ENCODE measurements around the gene XAGE1B.
"Not testable (repeated sequence)": the region's sequence is repeated elsewhere in the genome, so short reads cannot be mapped to it uniquely, and the experiment has no call there.

XAGE1B gene, protein sequence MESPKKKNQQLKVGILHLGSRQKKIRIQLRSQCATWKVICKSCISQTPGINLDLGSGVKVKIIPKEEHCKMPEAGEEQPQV

DNA sequence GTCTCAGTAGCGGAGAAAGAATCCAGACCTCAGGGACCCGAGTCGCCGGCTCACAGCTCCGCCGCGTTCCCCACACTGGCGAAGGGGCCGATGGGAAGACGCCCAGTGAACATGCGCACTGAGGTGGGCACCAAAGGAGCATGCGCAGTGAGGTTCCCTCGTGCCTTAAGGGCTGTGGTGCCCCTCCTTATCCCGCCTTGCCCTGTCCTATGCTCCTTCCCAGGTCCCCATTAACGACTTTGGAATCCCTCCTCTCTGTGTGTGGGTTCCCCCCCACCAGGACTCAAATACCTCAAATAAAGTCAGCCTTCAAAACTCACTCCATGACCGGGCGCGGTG is at the start of gene XAGE1B:
XAGE1B (minus strand) TSS at position 77 of the 339 bp plus-strand sequence. CDS start 1,536 bp downstream, outside the sequence.
- not testable (repeated sequence) for DNase-seq (ENCODE audit: low read depth)

DNA sequence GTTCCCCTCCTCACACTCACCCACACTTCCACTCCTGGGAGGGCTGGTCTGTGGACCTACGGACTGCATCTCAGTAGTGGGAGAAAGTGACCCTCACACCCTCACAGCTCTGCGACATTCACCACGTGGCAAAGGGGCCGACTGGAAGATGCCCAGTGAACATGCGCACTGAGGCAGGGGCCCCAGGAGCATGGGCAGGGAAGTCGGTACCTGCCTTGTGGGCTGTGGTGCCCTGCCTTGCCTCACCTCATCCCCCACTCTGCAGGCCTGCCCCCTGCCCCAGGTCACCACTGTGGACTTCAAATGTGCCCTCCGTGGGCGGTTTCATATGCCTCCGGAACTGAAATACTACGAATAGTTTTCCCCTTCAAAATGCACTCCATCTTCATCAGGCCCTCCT is 46.2 kb upstream of the XAGE1B start:
- no peak for DNase-seq (ENCODE audit: low read depth)

DNA sequence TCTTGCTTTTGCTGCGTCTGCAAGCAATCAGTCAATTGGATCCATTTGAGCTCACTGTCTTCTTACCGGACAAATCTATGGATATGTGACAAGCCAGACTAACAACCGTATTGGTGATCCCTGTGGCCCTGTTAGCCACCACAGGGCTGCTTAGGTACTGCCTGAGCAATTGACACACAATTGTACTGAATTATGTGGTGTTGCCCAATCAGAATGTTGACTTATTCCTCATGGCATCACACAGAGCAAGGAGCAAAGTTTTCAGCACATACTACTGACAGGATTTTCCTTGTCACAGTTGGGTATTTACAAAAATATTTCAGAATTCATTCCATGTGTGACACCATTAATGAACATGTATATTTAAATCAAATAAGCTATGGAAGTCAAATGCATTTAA is 41.3 kb upstream of the XAGE1B start:
- no peak for DNase-seq (ENCODE audit: low read depth)

DNA sequence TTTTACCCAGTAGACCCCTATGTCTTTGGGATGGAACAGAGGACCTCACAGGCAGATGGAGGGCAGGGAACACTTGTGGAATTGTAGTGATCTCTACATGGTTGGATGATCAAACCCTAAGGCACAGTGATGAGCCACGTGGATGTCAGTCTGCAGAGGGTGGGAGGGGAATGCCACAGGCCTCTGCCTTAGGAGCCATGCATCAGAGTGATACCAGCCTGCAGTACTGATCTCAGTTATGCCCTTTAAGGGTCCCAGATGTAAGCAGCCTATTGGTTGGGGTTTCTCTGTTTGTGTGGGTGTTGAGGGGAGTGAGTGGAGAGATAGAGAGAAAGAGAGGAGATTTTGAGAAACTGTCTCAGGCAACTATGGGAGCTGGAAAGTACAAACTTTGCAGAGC is 39.9 kb upstream of the XAGE1B start:
- no peak for DNase-seq (ENCODE audit: low read depth)

DNA sequence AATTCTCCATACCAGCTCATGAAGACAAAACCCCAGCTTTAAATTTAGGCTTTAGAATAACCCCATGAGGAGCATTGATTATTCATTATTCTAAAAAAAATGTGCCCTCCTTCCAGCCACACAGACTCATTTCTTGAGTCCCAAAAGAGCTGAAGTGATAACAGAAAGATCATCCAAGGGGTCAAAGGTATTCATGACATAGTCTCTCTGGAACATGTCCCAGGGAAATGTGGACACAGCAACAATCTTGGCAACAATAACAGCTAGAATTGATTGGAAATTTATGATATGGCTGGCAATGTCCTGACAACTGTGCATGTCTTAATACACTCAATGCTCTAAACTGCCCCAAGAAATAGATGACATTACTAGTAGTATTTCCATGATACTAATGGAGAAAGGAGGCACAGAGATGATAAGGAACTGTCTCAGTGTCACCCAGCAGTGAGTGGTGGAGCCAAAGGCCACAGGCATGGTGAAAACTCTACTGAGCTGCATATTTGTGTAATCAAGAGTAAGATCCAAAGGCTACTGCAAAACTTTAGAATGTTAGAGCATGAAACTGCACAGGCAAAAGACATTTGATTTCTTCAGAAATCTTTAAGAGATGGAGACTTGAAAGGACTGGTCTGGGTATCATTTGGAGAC is 37.3 kb upstream of the XAGE1B start:
- DNase-seq (ENCODE audit: low read depth): no peak

DNA sequence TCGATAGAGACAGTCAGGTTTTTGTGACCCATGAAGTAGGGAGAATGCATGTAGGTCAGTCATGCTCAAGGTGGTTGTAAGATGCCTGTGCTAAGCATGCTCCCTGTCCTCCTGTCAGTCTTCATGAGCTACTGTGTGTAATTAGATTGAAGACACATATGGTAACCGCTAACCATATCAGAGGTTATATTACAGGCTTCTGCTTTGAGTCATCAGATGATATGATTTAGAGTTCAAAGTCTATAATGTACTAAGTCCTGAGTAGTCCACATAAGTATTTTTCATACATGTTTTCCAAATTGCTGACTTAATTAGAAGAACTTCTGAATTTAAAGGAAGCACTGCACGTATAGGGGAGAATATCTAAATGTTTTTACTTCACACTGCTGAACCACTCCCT is 31.9 kb upstream of the XAGE1B start:
- DNase-seq (ENCODE audit: low read depth): not testable (repeated sequence)

DNA sequence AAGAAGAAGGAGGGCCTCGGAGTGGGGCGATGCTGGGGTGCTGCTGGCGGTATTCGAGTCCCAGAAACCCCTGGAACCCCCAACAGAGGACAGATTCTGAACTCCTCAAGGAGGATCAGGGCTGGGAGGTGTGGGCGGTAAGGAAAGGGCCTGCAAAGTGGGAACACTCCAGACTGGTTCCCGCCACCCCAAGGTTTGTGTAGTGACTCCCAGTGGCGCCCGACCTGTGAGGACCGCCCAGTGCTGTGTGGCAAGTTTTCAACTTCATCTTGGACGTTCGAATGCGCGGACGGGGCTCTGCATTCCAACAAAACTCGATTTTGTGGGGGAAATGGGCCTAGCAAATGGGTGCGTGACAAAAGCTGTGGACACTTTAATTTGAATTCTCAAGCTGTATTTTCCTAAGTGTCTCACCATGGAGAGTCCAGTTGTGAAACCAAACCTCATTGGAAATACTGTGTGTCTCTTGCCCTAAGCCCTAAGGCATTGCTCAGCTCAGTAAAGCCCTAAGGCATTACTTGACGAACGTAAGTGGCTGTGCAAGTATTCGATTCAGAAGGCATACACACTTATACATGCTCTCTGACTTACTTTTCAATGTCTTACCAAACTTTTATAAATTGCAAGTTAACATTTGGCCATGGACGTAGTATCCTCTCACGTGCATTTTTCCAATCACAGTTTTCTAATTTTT is 27.4 kb upstream of the XAGE1B start:
- DNase-seq (ENCODE audit: low read depth): no peak

DNA sequence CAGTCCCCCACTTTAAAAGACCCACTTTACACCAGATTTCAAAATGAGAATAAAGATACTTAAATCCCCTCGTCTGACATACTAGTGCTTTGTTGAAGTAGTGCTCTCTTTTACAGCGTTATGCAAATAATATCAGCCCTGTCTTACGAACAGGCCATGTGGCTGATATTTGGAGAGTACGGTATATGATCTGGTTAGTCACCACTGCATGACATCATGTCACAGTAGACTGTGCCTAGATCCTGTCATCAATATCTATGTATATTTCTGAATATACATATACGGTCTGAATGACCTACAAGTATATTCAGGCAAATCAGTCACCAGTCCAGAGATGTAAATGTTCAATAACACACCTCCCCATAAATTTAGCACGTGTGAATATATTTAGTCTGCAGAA is 25.4 kb upstream of the XAGE1B start:
- DNase-seq (ENCODE audit: low read depth): no peak

DNA sequence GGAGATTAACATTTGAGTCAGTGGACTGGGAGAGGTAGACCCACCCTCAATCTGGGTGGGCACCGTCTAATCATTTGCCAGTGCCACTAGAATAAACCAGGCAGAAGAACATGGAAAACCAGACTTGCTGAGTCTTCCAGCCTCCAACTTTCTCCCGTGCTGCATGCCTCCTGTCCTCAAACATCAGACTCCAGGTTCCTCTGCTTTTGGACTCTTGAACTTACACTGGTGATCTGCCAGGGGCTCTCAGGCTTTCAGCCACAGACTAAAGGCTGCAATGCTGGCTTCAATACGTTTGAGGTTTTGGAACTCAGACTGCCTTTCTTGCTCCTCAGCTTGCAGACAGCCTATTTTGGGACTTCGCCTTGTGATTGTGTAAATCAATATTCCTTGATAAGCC is 24.2 kb upstream of the XAGE1B start:
- DNase-seq (ENCODE audit: low read depth): not testable (repeated sequence)

DNA sequence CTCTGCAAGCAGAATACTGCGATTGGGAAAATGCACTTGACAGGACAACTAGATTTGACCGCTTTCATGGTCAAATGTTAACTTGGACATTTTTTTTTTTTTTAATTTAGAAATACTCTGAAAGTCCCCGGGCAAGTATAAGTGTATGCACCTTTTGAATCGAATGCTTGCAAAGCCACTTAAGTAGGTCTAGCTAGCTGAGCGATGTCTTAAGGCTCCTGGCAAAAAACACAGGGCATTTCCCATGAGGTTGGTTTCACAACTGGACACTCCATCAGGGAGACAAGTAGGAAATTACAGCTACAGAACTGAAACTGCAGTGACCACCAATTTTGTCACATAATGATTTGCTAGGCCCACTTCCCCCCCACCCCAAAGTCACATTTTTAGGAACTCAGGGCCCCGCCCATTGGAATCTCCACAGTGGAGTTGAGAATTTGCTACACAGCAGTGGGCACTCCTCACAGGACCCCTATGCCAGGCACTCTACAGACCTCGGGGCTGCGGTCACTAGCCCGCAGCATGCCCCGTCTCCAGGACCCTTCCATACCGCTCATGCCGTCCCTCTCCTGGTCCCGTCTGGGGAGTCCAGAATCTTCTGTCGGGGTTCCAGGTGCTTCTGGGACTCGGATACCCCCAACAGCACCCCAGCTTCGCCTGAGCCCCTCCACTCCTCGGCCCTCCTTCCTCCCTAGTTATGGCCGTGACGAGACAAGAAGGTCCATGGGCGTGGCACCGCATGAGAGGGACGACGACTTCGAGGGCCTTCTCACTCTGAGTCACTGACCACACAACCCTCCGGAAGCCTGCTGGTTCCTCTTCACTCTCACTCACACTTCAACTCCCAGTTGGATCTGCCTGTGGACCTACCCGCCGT is 515 bp downstream of the XAGE1B start:
- DNase-seq (ENCODE audit: low read depth): not testable (repeated sequence)

DNA sequence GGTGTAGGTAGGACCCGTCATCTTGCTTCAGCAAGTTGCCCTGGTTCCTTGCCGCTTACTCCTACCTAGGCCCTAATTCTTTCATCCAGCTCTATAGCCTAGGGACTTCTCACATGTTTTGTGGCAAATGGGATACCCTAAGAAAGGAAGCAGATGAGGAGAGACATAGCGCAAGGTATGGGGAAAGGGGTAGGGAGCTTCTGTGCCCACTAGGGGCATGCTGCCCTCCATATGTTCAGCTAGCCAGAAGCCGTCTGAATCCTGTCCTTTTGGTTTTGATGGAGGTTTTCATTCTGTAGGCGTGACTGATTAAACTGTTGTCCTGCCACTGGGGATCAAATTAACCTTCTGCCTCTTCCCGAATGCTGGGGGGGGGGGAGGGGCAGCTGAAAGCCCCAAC is 5.7 kb downstream of the XAGE1B start:
- not testable (repeated sequence) for DNase-seq (ENCODE audit: low read depth)

DNA sequence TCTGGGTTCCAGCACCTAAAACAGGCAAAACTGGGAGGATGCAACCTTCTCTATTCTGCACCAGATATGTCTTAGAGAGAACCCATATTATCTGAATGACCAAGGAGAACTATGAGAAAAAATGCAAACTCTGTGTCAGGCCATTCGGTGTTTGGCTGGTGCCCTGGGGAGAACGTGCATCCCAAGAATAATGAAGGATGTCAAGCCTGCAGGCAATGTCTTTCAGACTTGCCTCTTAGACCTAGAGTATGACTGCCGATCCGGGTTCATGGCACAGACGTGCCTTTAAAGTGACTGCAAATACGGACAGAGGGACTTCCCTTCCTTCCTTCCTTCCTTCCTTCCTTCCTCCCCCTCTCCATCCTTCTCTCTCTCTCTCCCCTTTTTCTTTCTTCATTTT is 6.9 kb downstream of the XAGE1B start:
- DNase-seq (ENCODE audit: low read depth): no peak

DNA sequence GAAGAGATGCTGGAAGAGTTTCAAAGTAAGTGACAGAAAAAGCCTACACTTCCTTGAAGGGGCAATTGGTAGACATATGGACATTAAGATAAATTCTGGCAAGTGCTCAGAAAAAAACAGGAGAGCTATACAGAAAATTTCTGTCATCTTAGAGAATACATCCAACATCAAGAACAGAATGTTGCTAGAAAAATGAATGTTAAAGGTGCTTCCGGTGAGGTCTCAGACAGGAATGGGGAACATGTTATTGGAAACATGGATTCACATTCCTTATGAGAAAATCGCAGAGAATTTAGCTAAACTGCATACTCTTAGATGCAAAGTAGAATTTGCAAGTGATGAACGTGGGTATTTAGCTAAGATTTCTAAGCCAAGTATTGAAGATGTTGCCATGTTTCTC is 9.5 kb downstream of the XAGE1B start:
- no peak for DNase-seq (ENCODE audit: low read depth)

DNA sequence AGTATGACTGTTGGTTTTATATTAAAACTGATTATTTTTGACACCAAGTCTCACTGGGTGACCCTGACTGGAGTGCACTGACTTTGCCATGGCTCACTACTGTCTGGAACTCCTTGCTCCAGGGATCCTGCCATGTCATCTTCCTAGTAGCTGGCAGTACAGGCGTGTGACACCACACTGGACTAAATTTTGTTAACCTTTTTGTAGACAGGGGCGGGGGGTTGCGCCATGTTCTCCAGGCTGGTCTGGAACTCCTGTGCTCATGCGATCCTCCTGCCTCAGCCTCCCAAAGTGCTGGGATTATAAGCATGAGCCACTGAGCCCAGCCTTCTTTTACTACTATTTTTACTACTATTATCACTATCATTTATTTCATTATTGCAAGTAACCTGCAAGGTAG is 12.3 kb downstream of the XAGE1B start:
- no peak for DNase-seq (ENCODE audit: low read depth)

DNA sequence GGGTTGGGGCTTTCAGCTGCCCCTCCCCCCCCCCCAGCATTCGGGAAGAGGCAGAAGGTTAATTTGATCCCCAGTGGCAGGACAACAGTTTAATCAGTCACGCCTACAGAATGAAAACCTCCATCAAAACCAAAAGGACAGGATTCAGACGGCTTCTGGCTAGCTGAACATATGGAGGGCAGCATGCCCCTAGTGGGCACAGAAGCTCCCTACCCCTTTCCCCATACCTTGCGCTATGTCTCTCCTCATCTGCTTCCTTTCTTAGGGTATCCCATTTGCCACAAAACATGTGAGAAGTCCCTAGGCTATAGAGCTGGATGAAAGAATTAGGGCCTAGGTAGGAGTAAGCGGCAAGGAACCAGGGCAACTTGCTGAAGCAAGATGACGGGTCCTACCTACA is 15.5 kb downstream of the XAGE1B start:
- not testable (repeated sequence) for DNase-seq (ENCODE audit: low read depth)

DNA sequence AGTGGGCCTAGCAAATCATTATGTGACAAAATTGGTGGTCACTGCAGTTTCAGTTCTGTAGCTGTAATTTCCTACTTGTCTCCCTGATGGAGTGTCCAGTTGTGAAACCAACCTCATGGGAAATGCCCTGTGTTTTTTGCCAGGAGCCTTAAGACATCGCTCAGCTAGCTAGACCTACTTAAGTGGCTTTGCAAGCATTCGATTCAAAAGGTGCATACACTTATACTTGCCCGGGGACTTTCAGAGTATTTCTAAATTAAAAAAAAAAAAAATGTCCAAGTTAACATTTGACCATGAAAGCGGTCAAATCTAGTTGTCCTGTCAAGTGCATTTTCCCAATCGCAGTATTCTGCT is 20.5 kb downstream of the XAGE1B start:
- DNase-seq (ENCODE audit: low read depth): not testable (repeated sequence)

DNA sequence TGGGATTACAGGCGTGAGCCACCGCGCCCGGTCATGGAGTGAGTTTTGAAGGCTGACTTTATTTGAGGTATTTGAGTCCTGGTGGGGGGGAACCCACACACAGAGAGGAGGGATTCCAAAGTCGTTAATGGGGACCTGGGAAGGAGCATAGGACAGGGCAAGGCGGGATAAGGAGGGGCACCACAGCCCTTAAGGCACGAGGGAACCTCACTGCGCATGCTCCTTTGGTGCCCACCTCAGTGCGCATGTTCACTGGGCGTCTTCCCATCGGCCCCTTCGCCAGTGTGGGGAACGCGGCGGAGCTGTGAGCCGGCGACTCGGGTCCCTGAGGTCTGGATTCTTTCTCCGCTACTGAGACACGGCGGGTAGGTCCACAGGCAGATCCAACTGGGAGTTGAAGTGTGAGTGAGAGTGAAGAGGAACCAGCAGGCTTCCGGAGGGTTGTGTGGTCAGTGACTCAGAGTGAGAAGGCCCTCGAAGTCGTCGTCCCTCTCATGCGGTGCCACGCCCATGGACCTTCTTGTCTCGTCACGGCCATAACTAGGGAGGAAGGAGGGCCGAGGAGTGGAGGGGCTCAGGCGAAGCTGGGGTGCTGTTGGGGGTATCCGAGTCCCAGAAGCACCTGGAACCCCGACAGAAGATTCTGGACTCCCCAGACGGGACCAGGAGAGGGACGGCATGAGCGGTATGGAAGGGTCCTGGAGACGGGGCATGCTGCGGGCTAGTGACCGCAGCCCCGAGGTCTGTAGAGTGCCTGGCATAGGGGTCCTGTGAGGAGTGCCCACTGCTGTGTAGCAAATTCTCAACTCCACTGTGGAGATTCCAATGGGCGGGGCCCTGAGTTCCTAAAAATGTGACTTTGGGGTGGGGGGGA is 21.1 kb downstream of the XAGE1B start, which contains the start of gene XAGE1A:
XAGE1A (plus strand) TSS at position 264 of the 874 bp plus-strand sequence. CDS start 1,554 bp downstream, outside the sequence.
- DNase-seq (ENCODE audit: low read depth): not testable (repeated sequence)

DNA sequence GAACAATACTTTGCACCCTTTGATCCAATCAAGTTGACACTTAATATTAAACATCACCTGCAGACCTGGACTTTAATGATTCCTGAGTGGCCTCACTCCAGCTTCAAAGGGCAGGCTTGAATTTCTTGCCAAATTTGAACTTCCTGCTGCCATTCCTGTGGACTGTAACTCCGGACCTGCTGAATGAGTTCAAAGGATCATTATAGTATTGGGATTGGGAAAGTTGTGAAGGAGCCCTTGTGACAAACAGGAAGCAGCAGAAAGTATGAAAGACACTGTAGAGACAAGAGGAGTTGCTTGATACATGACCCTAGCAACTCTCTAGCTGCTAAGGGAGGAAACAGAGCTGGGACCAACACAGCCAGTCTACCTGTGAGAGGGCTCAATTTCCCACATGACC is 45.6 kb downstream of the XAGE1B start:
- DNase-seq (ENCODE audit: low read depth): not testable (repeated sequence)
